ENCODE results near the gene DMAC2L.
"Not testable (repeated sequence)": the region's sequence is repeated elsewhere in the genome, so short reads cannot be mapped to it uniquely, and the experiment has no call there.

The DMAC2L gene

DNA sequence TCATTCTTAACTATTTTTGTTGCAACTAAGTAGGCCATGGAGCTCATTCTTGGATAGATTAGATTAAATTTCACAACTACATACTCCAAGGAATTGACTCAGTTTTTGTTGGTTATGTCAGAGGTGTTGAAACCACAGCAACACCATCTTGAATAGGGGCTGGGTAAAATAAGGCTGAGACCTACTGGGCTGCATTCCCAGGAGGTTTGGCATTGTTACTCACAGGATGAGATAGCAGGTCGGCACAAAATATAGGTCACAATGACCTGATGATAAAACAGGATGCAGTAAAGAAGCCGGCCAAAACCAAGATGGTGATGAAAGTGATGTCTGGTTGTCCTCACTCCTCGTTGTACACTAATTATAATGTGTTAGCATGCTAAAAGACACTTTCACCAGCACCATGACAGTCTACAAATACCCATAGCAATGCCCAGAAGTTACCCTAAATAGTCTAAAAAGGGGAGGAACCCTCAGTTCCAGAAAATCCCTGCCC lies 20.9 kb downstream of the DMAC2L start:
- no peak for DNase-seq

DNA sequence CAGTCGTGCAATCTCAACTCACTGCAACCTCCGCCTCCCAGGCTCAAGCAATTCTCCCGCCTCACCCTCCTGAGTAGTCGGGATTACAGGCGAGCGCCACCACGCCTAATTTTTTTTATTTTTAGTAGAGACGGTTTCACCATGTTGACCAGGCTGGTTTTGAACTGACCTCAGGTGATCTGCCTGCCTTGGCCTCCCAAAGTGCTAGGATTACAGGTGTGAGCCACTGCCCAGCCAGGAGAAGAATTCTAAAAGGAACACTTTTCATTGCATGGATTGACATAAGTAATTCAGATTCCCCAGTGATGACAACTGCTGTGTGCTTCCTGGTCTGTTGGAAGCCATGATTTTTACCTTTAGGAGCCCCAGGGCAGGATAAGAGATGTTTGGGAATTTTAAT lies 22.1 kb downstream of the DMAC2L start:
- no peak for DNase-seq

DNA sequence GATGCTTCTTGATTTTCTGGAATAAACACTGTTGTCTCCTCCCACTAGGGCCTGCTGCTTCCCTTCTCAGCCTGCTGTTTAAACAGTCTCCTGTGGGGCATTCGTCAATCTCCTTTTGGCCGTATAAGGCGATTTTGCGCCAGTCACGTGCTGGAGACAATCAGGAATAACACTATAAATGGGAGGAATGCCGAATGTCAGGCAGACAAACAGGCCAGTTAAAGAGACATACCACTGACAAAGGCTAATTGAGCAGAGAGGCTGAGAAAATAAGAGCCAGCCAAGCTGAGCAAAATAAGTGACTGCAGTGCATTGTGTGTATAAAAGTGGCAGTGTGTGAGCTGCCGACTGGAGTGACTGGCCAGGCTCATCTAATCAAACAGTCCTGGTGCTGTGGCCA lies 23.3 kb downstream of the DMAC2L start:
- DNase-seq, result no peak

DNA sequence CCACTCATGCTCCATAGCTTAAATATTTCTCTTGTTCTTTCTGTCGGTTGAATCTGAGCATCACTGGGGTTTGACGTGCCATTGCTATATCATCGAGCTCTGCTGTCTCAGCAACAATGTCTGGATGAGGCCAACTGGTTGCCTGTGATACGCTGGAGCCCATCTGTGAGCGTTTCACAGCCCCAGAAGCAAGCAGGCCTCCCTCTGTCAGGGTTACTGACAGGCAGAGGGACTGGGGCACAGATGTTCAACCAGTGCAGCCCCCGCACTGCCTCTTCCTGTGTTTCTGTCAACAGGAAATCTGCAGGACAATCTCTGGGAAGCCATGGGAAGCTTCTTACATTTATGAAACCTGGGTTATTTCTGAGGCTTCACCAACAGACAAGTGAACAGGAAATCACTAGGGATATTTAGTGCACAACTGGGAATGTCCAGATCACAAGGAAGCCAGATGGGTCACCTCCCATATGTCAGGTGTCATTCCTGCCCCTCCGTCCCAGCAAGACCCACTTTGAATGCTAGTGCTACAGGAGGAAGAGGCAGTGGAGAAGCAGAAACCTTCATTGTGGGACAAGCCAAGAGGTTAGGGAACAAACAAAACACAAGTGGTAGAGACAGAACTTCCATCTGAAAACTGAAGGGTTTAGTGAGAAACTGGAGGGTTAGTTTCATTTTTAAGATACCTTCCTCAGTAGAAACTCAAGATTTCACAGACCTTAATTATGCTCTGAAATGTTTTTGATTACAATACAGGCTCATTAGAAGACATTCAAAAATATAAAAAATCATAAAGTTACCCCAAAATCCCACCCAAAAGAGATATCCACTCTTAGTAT lies 24.1 kb downstream of the DMAC2L start:
- no peak for DNase-seq

DNA sequence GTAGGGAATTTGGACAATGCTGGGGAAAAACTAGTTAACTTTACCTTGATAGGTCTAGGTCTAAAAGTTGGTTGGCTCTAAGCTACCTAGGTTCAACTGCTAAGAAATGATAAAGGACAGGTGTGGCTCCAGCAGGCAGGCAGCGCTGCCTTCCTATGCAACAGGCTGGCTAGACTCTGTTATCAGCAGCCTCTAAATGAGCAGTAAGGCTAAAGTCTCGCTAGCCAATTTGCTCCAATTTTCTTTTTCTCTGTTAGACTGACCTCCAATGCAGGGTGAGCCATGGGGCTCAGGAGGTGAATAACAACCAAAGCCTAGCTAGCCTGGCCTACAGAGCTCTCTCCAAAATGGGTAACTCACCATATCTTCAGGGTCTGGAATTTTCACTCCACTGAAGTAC lies 26.5 kb downstream of the DMAC2L start:
- no peak for DNase-seq

DNA sequence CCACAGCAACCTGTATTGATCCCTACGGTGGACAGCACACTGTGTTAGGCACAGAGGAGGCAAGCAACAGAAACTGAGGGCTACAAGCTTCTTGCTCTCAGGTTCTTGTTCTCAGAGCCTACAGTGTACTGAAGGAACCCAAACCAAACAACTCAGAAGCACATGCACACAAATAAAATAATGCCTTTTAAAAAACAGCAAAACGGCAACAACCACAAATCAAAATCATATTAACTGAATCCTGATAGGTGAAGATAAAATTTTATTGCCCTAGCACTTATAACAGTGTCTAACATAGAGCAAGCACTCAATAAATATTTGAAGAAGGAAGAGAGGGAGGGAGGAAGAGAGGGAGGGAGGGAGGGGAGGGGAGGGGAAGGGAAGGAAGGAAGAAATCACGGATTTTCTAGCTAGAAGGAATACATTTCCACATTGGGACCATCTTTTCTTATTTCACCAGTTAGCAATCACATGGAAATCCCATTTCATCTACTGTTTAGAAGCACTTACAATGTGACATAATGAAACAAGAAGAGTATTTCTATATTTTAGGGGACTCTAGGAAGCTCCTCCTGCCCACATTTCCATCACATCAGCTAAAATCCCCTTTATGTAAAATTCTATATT lies 27.2 kb downstream of the DMAC2L start:
- DNase-seq, result no peak

DNA sequence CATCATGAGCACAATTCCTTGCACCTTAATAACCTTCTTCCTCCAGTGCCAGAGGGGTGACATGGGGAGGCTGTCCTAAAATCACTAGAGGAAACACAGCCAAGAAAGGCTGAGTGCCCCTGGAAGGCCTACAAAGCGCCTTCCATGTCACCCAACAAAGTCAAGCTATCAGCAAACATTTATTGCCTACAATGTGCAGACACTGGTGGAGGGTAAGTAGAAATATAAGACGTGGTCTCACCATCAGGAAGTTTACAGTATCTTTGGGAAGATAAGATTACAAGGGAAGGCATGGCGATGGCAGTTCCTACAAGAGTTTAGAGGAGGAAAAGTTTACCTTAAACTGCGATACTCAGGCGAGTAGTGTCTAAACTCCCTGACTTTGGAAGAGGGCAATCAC lies 27.9 kb downstream of the DMAC2L start:
- no peak for DNase-seq

DNA sequence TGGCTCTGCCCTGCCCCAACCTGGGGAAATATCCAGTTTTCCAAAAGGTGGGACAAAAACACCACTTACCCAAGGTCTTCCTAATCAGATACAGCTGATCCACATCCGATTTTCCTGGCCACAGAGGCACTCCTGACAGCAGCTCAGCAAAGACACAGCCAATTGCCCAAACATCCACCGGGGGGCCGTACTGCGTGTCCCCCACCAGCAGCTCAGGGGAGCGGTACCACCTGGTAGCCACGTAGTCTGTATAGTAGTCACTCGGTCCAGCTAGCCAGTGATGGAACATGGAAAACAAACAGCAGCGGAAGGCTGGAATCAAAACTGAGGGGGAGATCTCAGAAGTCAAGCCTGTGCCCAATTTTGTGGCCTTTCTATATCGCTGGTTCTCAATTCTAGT lies 28.8 kb downstream of the DMAC2L start:
- no peak for DNase-seq

DNA sequence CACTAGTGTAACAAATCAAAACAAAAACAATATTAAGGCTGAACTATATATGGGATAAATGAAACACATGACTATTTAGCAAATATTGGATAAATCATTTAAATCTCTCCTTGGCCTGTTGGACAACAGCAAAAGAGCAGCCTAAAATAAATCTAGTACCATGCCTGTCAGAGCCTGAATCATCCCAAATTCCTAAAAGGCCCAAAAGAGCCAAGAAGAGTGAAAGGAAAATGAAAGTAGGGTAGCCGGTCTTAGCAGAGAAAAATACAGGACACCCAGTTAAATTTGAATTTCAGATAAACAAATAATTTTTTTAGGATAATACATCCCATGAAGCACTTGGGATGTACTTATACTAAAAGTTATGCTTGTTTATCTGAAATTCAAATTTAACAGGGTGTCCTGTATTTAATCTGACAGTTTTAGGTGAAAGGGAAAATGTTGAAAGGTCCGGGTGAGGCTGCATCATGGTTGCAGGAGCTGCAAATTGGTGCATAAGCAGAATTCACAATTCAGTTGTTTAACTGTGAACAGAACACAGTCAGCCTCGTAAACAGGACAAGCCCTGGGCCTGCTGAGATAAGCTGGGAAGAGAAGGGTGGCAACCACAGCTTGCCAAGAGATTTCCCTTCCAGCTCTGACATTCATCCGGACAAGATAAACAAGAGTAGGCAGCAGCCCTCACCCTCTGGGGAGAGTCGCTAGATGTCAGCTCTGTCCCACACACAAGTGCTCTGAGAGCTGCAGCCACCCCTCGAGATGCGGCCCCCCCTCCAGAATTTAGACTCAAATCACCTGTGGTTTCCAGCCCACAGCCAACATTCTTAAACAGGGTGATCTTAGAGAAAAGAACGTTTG lies 30.3 kb downstream of the DMAC2L start:
- no peak for DNase-seq

DNA sequence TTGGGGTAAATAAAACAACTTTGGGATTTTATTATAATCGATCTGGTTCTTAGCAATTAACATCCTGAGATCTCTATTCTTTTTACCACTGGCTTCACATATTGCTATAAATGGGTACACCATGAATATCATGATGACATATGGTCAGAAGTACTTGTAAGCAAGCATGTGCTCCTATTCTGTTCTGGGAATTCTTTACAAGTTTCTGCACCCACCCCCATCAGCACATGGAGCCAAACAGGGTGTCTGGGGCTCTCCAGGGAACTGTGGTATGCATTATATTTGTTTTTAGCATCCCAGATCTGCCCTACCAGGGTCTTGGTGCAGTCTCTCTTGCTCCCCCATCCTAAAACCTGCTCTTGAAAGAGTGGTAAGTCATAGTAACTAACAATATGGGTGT lies 31.3 kb downstream of the DMAC2L start:
- DNase-seq, result no peak

DNA sequence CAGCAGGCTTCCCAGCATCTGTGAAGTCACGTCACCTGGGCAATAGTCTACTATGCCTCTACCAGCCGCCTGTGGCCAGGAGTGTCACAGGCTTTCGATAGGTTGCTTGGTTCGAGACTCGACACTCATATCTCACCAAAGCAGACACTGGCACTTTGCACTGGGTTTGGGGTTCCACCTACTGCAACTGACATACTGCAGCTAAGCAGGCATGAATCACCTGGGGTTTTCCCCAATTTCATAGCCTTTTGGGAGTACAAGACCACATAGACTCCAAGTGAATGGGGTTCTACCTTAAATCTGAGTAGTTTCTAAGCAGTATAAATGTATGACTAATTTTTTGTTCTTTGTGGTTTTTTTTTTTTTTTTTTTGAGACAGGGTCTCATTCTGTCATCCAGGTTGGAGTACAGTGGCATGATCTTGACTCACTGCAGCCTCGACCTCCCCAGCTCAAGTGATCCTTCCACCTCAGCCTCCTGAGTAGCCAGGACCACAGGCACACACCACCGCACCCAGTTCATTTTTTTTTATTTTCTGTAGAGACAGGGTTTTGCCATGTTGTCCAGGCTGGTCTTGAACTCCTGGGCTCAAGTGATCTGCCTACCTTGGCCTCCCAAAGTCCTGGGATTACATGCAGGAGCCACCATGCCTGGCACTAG lies 32.1 kb downstream of the DMAC2L start:
- no peak for DNase-seq

DNA sequence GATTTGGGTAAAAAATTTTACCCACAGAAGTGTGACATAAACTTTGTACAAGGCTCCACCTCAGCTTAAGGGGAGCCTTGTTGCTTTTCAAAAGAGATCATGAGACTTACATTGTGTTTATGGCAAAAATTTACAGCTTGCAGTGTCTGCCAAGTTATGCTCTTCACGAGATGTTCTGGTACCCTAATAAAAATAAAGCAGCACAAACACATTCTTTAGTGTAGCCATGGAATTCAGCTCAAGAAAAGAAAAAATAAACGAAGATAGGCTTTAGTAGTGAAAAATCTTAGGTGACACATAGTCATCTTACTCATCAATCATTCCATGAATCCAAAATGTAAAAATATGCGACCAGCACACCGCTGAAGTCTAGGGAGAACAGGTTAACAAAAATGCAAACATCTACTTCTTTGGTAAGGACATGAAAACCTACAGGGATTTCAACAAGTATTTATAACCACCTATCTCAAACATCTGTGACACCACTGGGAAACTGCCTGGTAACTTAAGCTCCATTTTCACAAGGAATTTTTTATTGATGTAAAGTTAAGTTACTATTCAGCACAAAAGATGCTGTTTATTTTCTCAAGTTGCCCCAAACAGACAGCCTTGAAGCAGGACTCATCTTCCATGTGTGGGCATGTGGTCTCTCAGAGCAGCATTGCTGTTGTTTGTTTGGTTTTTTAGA lies 32.9 kb downstream of the DMAC2L start:
- DNase-seq, result no peak

DNA sequence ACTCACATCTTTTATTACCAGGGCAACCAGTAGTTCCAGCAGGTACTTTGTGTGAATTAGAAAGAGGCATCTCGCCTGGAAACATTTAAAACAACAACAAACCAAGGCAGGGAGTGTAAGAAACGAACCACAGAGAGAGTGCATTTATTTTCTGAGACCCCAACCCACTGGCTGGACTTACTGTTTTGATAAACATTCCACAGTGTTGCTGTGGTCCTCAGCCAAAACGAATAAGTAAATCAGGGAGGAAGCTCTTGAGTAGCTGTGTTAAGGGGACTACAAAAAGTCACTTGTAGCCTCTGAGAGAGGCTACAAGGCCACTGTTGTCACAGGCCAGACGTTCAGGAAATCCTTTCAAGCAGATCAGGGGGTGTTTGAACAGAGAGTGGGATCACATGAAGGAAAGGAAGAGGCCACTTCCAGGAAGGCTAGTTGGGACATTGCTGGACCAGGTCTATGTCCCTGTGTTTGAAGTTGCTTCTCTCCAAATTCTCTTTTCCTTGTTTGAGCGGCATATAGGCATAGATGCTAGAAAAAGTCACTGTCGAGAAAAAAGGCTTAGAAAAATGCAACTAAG lies 33.8 kb downstream of the DMAC2L start:
- no peak for DNase-seq

DNA sequence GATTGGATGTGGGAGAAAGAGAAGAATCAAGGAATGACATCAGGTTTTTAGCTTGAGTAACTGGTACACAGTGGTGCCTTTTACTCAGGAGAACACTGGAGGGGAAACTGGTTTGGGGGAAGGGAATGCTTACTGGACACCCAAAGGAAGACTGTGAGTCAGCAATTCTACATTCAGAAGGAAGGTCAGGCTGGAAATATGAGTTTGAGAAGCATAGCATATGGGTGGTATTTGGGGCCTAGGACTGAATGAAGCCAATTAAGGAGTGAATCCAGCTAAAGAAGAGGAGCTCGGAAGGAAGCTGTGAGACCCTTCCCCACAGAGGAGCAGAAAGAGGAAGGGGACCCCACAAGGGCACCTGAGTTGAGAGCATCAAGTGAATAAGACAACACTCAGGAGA lies 35.4 kb downstream of the DMAC2L start:
- no peak for DNase-seq

DNA sequence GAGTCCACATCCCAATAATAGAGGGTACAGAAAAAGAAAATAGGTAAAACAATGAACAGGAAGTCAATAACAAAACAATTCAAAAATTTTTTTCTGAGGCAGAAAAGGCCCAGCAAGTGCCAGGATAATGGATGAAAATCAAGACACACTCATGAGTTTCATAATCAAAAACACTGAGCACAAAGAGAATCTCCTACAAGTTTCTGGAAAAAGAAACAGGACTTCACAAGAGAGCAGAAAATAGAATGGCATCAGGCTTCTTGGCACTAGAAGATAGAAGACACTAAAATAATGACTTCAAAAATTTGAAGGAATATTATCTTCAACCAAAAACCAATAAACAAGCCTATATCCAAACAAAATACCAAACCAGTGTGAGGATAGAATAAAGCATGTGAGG lies 36.8 kb downstream of the DMAC2L start:
- DNase-seq, result no peak

DNA sequence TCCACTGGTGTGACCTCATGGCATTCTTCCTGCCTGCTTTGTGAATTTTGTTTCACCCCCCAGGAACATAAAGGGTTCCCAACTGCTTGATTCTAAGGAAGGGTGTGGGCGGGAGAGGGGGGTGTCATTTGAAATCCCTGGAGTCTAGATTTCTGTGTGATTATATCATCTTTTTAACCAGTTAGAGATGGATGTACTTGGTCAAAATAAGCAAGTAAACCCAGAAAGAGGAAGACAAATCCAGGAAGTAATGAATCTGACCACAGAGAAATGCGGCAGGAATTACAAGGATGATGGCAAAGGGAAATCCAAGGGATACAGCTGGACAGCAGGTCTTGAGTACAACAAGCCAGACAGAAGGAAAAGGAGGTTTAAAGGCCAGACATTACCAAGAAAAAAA lies 38.9 kb downstream of the DMAC2L start:
- no peak for DNase-seq

DNA sequence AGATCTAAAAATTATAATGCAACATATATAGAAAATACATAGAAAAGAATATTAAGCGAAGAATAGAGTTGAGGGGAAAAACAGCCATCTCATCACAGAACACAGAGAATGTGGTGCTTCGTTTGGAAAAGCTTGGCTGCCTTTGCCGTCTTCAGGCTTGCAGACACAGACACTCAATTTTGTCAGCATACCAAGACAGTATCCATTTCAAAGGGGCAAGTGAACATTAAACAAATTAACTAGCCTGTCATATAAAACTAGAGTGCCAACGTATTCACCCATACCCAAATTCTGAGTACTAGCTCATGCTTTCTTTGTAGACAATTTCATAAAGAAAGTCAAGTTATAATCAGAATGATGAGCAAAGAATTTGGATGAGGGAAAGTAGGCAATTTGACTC lies 40.5 kb downstream of the DMAC2L start:
- DNase-seq, result no peak

DNA sequence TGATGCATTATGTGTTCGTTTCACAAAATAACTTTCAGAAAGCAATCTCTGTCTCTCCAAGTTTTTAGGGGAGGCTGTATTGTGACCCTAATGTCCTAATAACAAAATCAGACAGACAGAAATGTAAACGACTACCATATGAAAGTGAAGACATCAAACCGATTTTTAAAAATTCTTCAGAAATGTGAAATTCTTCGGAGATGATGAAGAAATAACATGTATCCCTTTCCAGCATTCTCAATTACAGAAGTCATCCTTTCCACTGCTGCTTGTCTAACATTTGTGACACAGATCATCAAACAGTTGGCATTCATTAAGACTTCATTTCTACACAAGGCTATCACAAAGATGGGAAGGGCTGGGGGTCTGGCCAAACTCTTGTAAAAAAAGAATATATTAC lies 41.0 kb downstream of the DMAC2L start:
- no peak for DNase-seq

DNA sequence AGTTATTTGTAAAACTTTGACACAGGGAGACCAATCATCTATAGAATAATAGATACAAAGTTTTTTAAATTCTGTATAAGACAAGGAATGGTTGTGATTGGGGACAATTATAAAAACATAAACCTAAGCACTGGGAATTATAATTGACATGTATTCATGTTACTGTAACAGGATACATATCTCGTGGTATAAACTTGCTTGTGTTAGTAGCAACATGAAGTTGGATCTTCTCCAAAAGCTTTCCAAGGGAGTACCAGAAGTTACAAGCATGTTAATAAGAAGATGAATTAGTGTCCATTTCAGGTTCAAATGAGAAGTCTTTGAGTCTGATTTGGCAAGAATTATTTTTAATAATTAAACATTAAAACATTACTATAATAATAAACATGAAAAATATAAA lies 42.4 kb downstream of the DMAC2L start:
- DNase-seq, result no peak

DNA sequence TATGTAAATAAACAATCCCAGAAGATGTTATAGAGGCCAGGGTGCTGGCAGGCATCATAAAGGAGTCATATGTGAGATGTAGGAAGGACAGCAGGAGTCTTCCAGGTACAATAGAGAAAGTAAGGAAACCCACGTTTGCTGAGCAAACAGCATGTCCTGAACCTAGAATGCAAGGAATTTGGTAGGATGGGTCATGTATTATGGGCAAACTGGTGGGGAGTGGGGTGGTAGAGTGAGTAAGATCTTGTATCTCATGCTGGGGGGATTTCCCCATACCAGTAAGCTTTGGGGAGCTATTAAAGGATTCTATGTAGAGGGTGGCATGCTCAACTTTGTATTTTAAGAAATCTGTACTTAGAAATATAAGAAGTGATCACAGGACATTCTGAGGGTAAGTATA lies 43.6 kb downstream of the DMAC2L start:
- no peak for DNase-seq

DNA sequence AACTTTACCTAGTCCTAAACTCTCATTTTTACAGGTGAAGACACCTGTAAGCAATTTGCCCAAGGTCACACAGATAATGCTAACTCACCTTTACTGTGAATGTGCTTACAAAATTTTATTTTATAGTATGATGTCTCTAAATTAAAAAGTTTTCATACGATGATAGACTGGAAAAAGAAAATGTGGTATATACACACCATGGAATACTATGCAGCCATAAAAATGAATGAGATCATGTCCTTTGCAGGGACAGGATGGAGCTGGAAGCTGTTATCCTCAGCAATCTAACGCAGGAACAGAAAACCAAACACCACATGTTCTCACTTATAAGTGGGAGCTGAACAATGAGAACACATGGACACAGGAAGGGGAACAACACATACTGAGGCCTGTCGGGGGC lies 44.2 kb downstream of the DMAC2L start:
- DNase-seq, result not testable (repeated sequence)

DNA sequence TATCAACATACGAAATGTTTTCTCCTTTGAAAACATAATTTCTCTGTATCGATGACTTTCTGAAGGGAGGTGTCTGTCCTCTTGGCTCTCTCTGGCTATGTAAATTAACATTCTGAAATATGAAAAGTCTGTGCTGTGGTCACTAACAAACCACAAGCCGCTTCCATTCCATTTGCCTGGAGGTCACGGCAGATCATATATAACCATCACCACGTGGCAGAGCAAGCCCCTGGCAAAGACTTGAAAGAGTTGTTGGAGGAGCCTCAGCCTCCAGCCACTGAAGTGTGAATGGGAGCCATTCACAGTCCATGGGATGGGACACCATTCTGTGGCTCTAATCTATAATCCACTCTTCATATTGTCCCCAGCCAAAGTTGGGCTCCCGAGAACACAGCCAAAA lies 45.0 kb downstream of the DMAC2L start:
- DNase-seq, result no peak

Measured in RPMI8226 (cell line).